KMS-11 (cell line): ENCODE data around the gene TIGD7.

Experiments
- H2AFZ ChIP-seq: fragments of 200-600 bp; sonication (generic); 2 replicates; pipeline ENCODE4 v1.6.1; 2016; ENCODE audit warnings: antibody characterized with exemption, mixed run types, low read depth
- H3K27ac ChIP-seq: fragments of 200-600 bp; sonication (generic); 2 replicates; pipeline ENCODE4 v1.6.1; 2016; ENCODE audit warnings: mild to moderate bottlenecking, mixed run types
- H3K27me3 ChIP-seq: fragments of 200-600 bp; sonication (generic); 2 replicates; pipeline ENCODE4 v1.6.1; 2017; ENCODE audit warnings: mild to moderate bottlenecking, low read depth, mixed run types, moderate library complexity; ENCODE audit not compliant: insufficient read depth
- H3K36me3 ChIP-seq: fragments of 200-600 bp; sonication (generic); 2 replicates; pipeline ENCODE4 v1.6.1; 2017; ENCODE audit warnings: mild to moderate bottlenecking, mixed run types; ENCODE audit not compliant: insufficient read depth
- H3K4me1 ChIP-seq: fragments of 200-600 bp; sonication (generic); 2 replicates; pipeline ENCODE4 v1.6.1; 2016; ENCODE audit warnings: mild to moderate bottlenecking, low read depth, mixed run types; ENCODE audit not compliant: poor library complexity, severe bottlenecking
- H3K4me2 ChIP-seq: fragments of 200-600 bp; sonication (generic); 2 replicates; pipeline ENCODE4 v1.7.0; 2016; ENCODE audit warnings: mild to moderate bottlenecking, mixed run types
- H3K4me3 ChIP-seq: fragments of 200-600 bp; sonication (generic); IDR thresholded peaks from 2 replicates; pipeline ENCODE4 v1.6.1; 2017; ENCODE audit warnings: low read depth, low read length, mixed read lengths; ENCODE audit not compliant: insufficient read depth
- H3K79me2 ChIP-seq: fragments of 200-600 bp; sonication (generic); 2 replicates; pipeline ENCODE4 v1.6.1; 2016; ENCODE audit warnings: low read depth, mixed run types; ENCODE audit not compliant: insufficient read depth
- H3K9ac ChIP-seq: fragments of 200-600 bp; sonication (generic); 2 replicates; pipeline ENCODE4 v1.6.1; 2016; ENCODE audit warnings: mild to moderate bottlenecking, mixed run types
- H4K20me1 ChIP-seq: fragments of 200-600 bp; sonication (generic); 2 replicates; pipeline ENCODE4 v1.6.1; 2016; ENCODE audit warnings: mild to moderate bottlenecking, mixed run types; ENCODE audit not compliant: insufficient read depth
- TF ChIP-seq, protein P1 (sequence below): fragments of 200-600 bp; sonication (generic); conservative IDR thresholded peaks from 2 replicates; pipeline ENCODE4 v1.6.1; 2017; ENCODE audit warnings: low read depth, mild to moderate bottlenecking, antibody characterized with exemption, low read length, moderate library complexity, mixed read lengths

TIGD7 gene

GRCh38 chr16:3256146-3256865 is 48.9 kb downstream of the TIGD7 start, which contains the start of gene MEFV:
TSS of gene MEFV (minus strand) at chr16:3256633. CDS start at chr16:3256587, 46 bp downstream.
- Histone ChIP-seq H3K4me1 (no peaks in the 10 kb centered on the region), H3K9ac (no peak within 1 kb of the TSS), H3K27me3 (no peaks in the 10 kb centered on the region), H3K4me3 (no peak within 1 kb of the TSS), H3K36me3 (no peaks in the 10 kb centered on the region), H2AFZ (no peak within 1 kb of the TSS), H3K27ac (no peak within 1 kb of the TSS), H3K4me2 (no peak within 1 kb of the TSS), H4K20me1 (no peaks in the 10 kb centered on the region), H3K79me2 (no peaks in the 10 kb centered on the region)
- TF ChIP-seq, protein P1, sequence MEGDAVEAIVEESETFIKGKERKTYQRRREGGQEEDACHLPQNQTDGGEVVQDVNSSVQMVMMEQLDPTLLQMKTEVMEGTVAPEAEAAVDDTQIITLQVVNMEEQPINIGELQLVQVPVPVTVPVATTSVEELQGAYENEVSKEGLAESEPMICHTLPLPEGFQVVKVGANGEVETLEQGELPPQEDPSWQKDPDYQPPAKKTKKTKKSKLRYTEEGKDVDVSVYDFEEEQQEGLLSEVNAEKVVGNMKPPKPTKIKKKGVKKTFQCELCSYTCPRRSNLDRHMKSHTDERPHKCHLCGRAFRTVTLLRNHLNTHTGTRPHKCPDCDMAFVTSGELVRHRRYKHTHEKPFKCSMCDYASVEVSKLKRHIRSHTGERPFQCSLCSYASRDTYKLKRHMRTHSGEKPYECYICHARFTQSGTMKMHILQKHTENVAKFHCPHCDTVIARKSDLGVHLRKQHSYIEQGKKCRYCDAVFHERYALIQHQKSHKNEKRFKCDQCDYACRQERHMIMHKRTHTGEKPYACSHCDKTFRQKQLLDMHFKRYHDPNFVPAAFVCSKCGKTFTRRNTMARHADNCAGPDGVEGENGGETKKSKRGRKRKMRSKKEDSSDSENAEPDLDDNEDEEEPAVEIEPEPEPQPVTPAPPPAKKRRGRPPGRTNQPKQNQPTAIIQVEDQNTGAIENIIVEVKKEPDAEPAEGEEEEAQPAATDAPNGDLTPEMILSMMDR: no peak

- Histone ChIP-seq H2AFZ (no peak overlapping the region), H4K20me1 (no peaks in the 10 kb centered on the region), H3K27me3 (no peaks in the 10 kb centered on the region), H3K4me3 (no peak overlapping the region), H3K4me2 (no peak overlapping the region), H3K27ac (no peak overlapping the region), H3K36me3 (no peaks in the 10 kb centered on the region), H3K4me1 (no peaks in the 10 kb centered on the region), H3K79me2 (no peaks in the 10 kb centered on the region), H3K9ac (no peak overlapping the region)
- TF ChIP-seq, protein P1: no peak
Observed at GRCh38 chr16:3254309-3254708, 50.9 kb downstream of the TIGD7 start.

- H3K4me1 ChIP-seq: no peaks in the 10 kb centered on the region
- no peaks in the 10 kb centered on the region for H4K20me1 ChIP-seq
- H3K36me3 ChIP-seq: no peaks in the 10 kb centered on the region
- H3K4me2 ChIP-seq: no peak overlapping the region
- H2AFZ ChIP-seq: no peak overlapping the region
- TF ChIP-seq, protein P1: no peak
- no peaks in the 10 kb centered on the region for H3K79me2 ChIP-seq
- no peak overlapping the region for H3K4me3 ChIP-seq
- H3K9ac ChIP-seq: no peak overlapping the region
- H3K27me3 ChIP-seq: no peaks in the 10 kb centered on the region
- no peak overlapping the region for H3K27ac ChIP-seq
Observed at GRCh38 chr16:3252967-3253366, 52.3 kb downstream of the TIGD7 start.

GRCh38 chr16:3249451-3249850 is 55.8 kb downstream of the TIGD7 start:
- no peak overlapping the region for H3K9ac ChIP-seq
- H3K27me3 ChIP-seq: no peaks in the 10 kb centered on the region
- no peaks in the 10 kb centered on the region for H3K36me3 ChIP-seq
- H4K20me1 ChIP-seq: no peaks in the 10 kb centered on the region
- TF ChIP-seq, protein P1: no peak
- no peaks in the 10 kb centered on the region for H3K4me1 ChIP-seq
- H2AFZ ChIP-seq: no peak overlapping the region
- no peak overlapping the region for H3K4me2 ChIP-seq
- H3K27ac ChIP-seq: no peak overlapping the region
- H3K4me3 ChIP-seq: no peak overlapping the region
- no peaks in the 10 kb centered on the region for H3K79me2 ChIP-seq
